Type B pancreatic cell (in vitro differentiated cells): ENCODE measurements around the gene EFEMP2. TPM values are rescaled to one million over a fixed set of nuclear protein-coding genes. Genes with fewer than 3 reads are reported as not detected.

Experiments used
- DNase-seq: peaks from one replicate; pipeline ENCODE4 v3.0.0; 2021; ENCODE audit warnings: mixed read lengths; ENCODE audit not compliant: unreplicated experiment; ENCODE audit errors: extremely low spot score
- H3K27ac Mint-ChIP-seq: 2 replicates; pipeline ENCODE4 v1.8.0; 2021; ENCODE audit warnings: mild to moderate bottlenecking, mixed read lengths
- H3K27me3 Mint-ChIP-seq: 2 replicates; pipeline ENCODE4 v1.8.0; 2021; ENCODE audit warnings: mixed read lengths
- H3K36me3 Mint-ChIP-seq: 2 replicates; pipeline ENCODE4 v1.8.0; 2021; ENCODE audit warnings: mixed read lengths
- H3K4me1 Mint-ChIP-seq: one replicate; pipeline ENCODE4 v1.8.0; 2021; ENCODE audit warnings: mixed read lengths; ENCODE audit not compliant: unreplicated experiment
- H3K4me3 Mint-ChIP-seq: 2 replicates; pipeline ENCODE4 v1.8.0; 2021; ENCODE audit warnings: mild to moderate bottlenecking, mixed read lengths
- H3K9me3 Mint-ChIP-seq: 2 replicates; pipeline ENCODE4 v1.8.0; 2021; ENCODE audit warnings: mixed read lengths
- long read RNA-seq: library from polyadenylated mRNA; unstranded; transcript quantifications from one replicate; pipeline ENCODE4 v2.0.0, GENCODE V29; 2020
- total RNA-seq: library from RNA; stranded (reverse); gene quantifications from 2 replicates; pipeline ENCODE4 v1.2.1, GENCODE V29; 2021; ENCODE audit warnings: low replicate concordance
- TF ChIP-seq, protein P1 (sequence below): fragments of 200-600 bp; sonication (generic); conservative IDR thresholded peaks from 2 replicates; pipeline ENCODE4 v1.5.0; 2021; ENCODE audit warnings: antibody characterized with exemption, mild to moderate bottlenecking

EFEMP2 gene
- total RNA-seq, result 5.5 and 24.5 TPM in 2 replicates
- long read RNA-seq, partial matches to known transcripts, result 0 of 1 reads
- long read RNA-seq, other reads (novel, unspliced or antisense), result 1 of 1 reads

DNA sequence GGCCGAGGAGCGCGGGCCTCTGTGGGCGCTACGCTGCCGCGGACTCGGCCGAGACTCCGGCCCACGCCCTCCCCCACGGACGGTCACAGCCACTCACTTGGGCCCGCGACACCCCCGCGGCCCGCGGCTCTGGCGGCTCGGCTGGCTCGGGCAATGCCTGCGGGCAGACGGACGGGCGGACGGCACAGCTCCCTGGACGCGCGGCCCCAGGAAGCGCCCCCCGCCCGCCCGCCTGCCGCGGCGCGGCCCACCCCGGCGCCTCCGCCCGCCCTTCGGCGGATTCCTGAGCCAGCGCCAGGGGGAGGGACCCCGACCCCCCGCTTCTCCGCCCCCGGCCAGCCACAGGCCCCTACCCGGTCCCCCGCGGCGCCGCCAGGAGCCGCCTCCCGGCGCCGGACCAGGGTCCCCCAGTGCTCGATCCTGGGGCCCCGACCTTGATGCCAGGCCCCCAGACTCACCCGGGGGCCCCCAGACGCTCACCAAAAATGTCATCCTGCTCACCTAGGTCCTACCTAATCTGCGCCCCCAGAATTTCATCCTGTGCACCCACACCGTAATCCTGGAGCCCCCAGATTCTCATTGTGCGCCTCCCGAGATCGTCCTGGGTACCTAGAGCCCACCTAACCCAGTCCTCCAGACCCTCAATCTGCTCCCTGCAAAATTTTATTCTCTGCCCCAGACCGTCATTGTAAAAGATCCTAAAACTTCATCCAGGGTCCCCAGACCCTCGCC lies at the start of gene EFEMP2:
Gene EFEMP2 (minus strand): TSS at position 215 of the 732 bp plus-strand sequence. CDS start 446 bp downstream, outside the sequence.
- H3K36me3 Mint-ChIP-seq, result no peaks in the 10 kb centered on the region
- H3K9me3 Mint-ChIP-seq, result no peaks in the 10 kb centered on the region
- DNase-seq, result no peak
- peak within 1 kb of the TSS; percentile 88 for H3K27ac Mint-ChIP-seq
- TF ChIP-seq, protein P1, sequence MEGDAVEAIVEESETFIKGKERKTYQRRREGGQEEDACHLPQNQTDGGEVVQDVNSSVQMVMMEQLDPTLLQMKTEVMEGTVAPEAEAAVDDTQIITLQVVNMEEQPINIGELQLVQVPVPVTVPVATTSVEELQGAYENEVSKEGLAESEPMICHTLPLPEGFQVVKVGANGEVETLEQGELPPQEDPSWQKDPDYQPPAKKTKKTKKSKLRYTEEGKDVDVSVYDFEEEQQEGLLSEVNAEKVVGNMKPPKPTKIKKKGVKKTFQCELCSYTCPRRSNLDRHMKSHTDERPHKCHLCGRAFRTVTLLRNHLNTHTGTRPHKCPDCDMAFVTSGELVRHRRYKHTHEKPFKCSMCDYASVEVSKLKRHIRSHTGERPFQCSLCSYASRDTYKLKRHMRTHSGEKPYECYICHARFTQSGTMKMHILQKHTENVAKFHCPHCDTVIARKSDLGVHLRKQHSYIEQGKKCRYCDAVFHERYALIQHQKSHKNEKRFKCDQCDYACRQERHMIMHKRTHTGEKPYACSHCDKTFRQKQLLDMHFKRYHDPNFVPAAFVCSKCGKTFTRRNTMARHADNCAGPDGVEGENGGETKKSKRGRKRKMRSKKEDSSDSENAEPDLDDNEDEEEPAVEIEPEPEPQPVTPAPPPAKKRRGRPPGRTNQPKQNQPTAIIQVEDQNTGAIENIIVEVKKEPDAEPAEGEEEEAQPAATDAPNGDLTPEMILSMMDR, result no peak
- peaks cover 5% of the 10 kb centered on the region for H3K4me1 Mint-ChIP-seq
- H3K4me3 Mint-ChIP-seq, result peak within 1 kb of the TSS; percentile 94
- peaks cover 5% of the 10 kb centered on the region for H3K27me3 Mint-ChIP-seq

DNA sequence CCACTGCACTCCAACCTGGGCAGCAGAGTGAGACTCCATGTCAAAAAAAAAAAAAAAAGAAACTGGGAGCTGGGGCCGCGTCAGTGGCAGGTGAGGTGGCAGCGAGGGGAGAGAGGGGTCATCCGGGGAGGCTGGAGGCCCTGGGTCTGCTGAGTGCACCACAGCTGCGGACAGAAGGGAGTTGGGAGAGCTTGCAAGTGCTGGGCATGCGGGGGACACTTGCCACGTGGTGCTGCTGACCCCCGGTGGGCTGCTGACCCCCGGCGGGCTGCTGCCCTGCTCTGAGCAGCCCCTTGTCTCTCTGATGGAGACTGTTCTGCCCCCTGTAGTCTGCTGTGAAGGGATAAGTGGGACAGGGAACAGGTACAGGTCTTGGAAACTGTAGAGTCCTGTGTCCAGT lies 49.3 kb upstream of the EFEMP2 start:
- H3K4me3 Mint-ChIP-seq, result peak overlapping the region; percentile 20
- peaks cover 4% of the 10 kb centered on the region for H3K4me1 Mint-ChIP-seq
- no peak overlapping the region for H3K27ac Mint-ChIP-seq
- H3K36me3 Mint-ChIP-seq, result peaks cover 4% of the 10 kb centered on the region
- no peaks in the 10 kb centered on the region for H3K9me3 Mint-ChIP-seq
- TF ChIP-seq, protein P1, result no peak
- DNase-seq, result no peak
- no peaks in the 10 kb centered on the region for H3K27me3 Mint-ChIP-seq

DNA sequence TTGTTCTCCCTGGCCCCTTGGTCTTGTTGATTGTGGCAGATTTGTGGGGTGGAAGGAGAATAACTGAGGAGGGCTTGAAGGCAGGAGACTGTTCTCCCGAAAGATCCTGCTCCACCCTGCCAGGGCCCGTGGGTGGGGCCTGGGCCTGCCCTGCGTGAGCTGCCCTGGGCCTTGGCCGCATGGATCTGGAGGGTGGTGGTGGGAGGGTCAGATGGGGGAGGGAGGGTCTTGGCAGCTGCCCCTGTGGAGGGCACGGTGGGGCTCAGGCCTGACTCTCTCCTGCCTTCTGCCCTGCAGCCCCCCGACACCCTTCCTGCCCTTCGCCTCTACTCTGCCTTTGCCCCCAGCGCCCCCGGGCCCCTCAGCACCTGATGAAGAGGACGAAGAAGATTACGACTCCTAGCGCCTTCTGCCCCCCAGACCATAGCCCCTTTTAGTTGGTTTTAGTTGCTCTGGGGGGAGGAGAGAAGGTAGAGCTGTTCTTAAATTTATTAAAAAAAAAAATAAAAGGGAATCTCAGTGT lies 48.5 kb upstream of the EFEMP2 start:
- H3K9me3 Mint-ChIP-seq, result no peaks in the 10 kb centered on the region
- TF ChIP-seq, protein P1, result no peak
- no peak for DNase-seq
- H3K36me3 Mint-ChIP-seq, result peaks cover 4% of the 10 kb centered on the region
- H3K4me3 Mint-ChIP-seq, result no peak overlapping the region
- peaks cover 10% of the 10 kb centered on the region for H3K4me1 Mint-ChIP-seq
- no peak overlapping the region for H3K27ac Mint-ChIP-seq
- no peaks in the 10 kb centered on the region for H3K27me3 Mint-ChIP-seq

DNA sequence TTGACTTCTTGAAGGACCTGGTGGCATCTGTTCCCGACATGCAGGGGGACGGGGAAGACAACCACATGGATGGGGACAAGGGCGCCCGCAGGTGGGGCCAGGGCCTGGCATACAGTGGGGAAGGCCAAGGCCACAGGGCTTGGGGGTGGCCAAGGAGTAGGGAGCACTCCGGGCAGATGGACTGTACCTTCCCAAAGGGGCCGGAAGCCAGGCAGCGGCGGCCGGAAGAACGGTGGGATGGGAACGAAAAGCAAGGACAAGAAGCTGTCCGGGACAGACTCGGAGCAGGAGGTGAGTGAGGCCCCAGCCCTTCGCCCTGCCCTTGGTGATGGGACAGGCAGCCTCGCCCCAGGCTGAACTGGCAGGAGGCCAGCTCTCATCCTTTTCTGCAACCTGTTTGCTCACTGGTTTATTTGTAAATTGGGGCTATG lies 47.8 kb upstream of the EFEMP2 start:
- DNase-seq, result no peak
- peaks cover 10% of the 10 kb centered on the region for H3K4me1 Mint-ChIP-seq
- no peaks in the 10 kb centered on the region for H3K27me3 Mint-ChIP-seq

DNA sequence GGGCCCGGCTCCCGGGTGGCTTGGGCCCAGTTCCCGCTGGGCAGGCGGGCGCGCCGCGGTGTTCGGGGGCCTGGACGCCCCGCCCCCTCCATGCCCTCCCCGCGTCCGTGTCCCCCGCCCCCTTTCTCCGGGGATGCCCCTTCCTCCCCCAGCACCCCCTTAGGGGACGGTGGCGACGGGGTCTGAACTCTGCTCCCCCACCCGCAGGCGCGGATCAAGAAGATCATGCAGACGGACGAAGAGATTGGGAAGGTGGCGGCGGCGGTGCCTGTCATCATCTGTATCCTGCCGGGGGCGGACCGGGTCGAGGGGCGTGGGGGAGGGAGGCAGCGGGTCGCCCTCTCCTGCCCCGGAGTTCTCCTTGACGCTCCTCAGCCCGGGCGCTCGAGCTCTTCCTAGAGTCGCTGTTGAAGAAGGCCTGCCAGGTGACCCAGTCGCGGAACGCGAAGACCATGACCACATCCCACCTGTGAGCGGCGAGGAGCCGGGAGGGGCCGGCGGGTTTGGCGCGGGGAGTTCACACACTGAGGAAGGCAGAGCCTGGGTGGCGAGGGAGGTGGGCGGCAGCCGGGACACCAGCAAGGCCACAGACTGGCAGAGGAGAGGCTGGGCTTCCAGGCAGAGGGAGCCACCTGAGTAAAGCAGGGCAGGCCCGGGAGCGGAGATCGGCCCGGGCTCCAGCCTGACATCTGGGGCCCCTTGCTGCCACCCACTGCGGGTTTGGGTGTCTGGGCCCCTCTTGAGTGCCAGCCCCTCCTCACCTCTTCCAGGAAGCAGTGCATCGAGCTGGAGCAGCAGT lies 47.2 kb upstream of the EFEMP2 start:
- no peak for DNase-seq
- no peaks in the 10 kb centered on the region for H3K9me3 Mint-ChIP-seq
- peak overlapping the region; percentile 51 for H3K27ac Mint-ChIP-seq
- H3K4me1 Mint-ChIP-seq, result peaks cover 16% of the 10 kb centered on the region
- peak overlapping the region; percentile 91 for H3K4me3 Mint-ChIP-seq
- H3K27me3 Mint-ChIP-seq, result no peaks in the 10 kb centered on the region
- H3K36me3 Mint-ChIP-seq, result peaks cover 4% of the 10 kb centered on the region
- TF ChIP-seq, protein P1, result no peak

More for the DNA sequence above, 47.8 kb upstream of the EFEMP2 start:
- peaks cover 4% of the 10 kb centered on the region for H3K36me3 Mint-ChIP-seq
- H3K4me3 Mint-ChIP-seq, result peak overlapping the region; percentile 91
- H3K9me3 Mint-ChIP-seq, result no peaks in the 10 kb centered on the region
- H3K27ac Mint-ChIP-seq, result no peak overlapping the region
- TF ChIP-seq, protein P1, result no peak
